IMR-90 (cell line): ENCODE data around the gene GPR171. TPM values are rescaled to one million over a fixed set of nuclear protein-coding genes. Genes with fewer than 3 reads are reported as not detected.

Experiments
- ATAC-seq: fragments of 200-7000 bp; cut with Tn5 transposase; 2 replicates; pipeline ENCODE4 v1.9.1; 2020; ENCODE audit warnings: low read depth, mild to moderate bottlenecking, moderate library complexity
- BruUV-seq: library from RNA; stranded (reverse); fragments of 400-500 nt; replicated peaks from 2 replicates; lab custom pipeline; 2021; lab: Mats Ljungman, UMichigan
- CTCF ChIA-PET: fragments of 300-600 bp; formaldehyde crosslinking; extraction: SDS; loops from one replicate; lab custom pipeline; 2021; ENCODE audit warnings: antibody characterized with exemption; lab: Yijun Ruan, JAX
- POLR2A ChIA-PET: fragments of 300-600 bp; sonication (Branson Sonifier 250); formaldehyde crosslinking; loops from one replicate; lab custom pipeline; 2022; ENCODE audit warnings: antibody characterized with exemption; ENCODE audit not compliant: unreplicated experiment; lab: Charles Lee
- DNase-seq: peaks from one replicate; pipeline ENCODE4 v3.0.0; 2013
- H2AFZ ChIP-seq: replicated peaks from 2 replicates; pipeline ENCODE3; 2013; ENCODE audit warnings: low read length, mild to moderate bottlenecking; ENCODE audit not compliant: poor library complexity
- H2AK5ac ChIP-seq: 2 replicates; pipeline ENCODE4 v1.6.1; 2013; ENCODE audit warnings: low read depth, low read length, inconsistent platforms
- H2AK9ac ChIP-seq: replicated peaks from 2 replicates; pipeline ENCODE3; 2013; ENCODE audit warnings: mild to moderate bottlenecking, low read depth, low read length, moderate library complexity; ENCODE audit not compliant: poor library complexity
- H2BK120ac ChIP-seq: 2 replicates; pipeline ENCODE4 v1.6.1; 2013; ENCODE audit warnings: low read depth, low read length, inconsistent platforms
- H2BK15ac ChIP-seq: 3 replicates; pipeline ENCODE4 v1.6.1; 2013; ENCODE audit warnings: low read depth, low read length, inconsistent platforms
- H2BK20ac ChIP-seq: 2 replicates; pipeline ENCODE4 v1.6.1; 2013; ENCODE audit warnings: low read depth, mild to moderate bottlenecking, inconsistent platforms, low read length, moderate library complexity
- H2BK5ac ChIP-seq: 2 replicates; pipeline ENCODE4 v1.6.1; 2013; ENCODE audit warnings: mild to moderate bottlenecking, low read depth, low read length, inconsistent platforms; ENCODE audit not compliant: poor library complexity, severe bottlenecking
- H3K14ac ChIP-seq: replicated peaks from 2 replicates; pipeline ENCODE4 v1.6.1; 2013; ENCODE audit warnings: low read depth, low read length, inconsistent platforms
- H3K18ac ChIP-seq: 2 replicates; pipeline ENCODE4 v1.6.1; 2013; ENCODE audit warnings: low read depth, low read length, control low read depth
- H3K23ac ChIP-seq: 2 replicates; pipeline ENCODE4 v1.6.1; 2013; ENCODE audit warnings: low read depth, low read length, inconsistent platforms
- H3K27ac ChIP-seq: 2 replicates; pipeline ENCODE4 v1.5.1; 2013; ENCODE audit warnings: mild to moderate bottlenecking, control low read depth, low read length; ENCODE audit not compliant: insufficient read depth
- H3K27me3 ChIP-seq: 2 replicates; pipeline ENCODE4 v1.6.1; 2013; ENCODE audit warnings: low read length; ENCODE audit not compliant: control insufficient read depth, insufficient read depth
- H3K36me3 ChIP-seq: 2 replicates; pipeline ENCODE4 v1.6.1; 2013; ENCODE audit warnings: low read length, mixed read lengths; ENCODE audit not compliant: control insufficient read depth, insufficient read depth
- H3K4ac ChIP-seq: 2 replicates; pipeline ENCODE4 v1.6.1; 2013; ENCODE audit warnings: low read depth, low read length, inconsistent platforms
- H3K4me1 ChIP-seq: 2 replicates; pipeline ENCODE4 v1.6.1; 2013; ENCODE audit warnings: low read length, mixed read lengths; ENCODE audit not compliant: control insufficient read depth, insufficient read depth
- H3K4me2 ChIP-seq: 2 replicates; pipeline ENCODE4 v1.6.1; 2013; ENCODE audit warnings: low read depth, mild to moderate bottlenecking, control low read depth, low read length, moderate library complexity
- H3K4me3 ChIP-seq: 2 replicates; pipeline ENCODE4 v1.5.1; 2013; ENCODE audit warnings: low read depth, mild to moderate bottlenecking, control low read depth, low read length, moderate library complexity; ENCODE audit not compliant: insufficient read depth
- H3K56ac ChIP-seq: 2 replicates; pipeline ENCODE4 v1.6.1; 2013; ENCODE audit warnings: low read length, inconsistent platforms; ENCODE audit not compliant: insufficient read depth; ENCODE audit errors: extremely low read depth
- H3K79me1 ChIP-seq, 2 experiments: 2 replicates each; pipeline ENCODE4 v1.6.1; 2013; ENCODE audit warnings: low read length in 2 of 2, inconsistent platforms in 1 of 2, low read depth in 1 of 2
- H3K9ac ChIP-seq: 2 replicates; pipeline ENCODE4 v1.6.1; 2013; ENCODE audit warnings: low read depth, low read length, control low read depth
- H3K9me1 ChIP-seq: 2 replicates; pipeline ENCODE4 v1.6.1; 2013; ENCODE audit warnings: low read length, inconsistent platforms; ENCODE audit not compliant: insufficient read depth
- H3K9me3 ChIP-seq: 2 replicates; pipeline ENCODE4 v1.6.1; 2013; ENCODE audit warnings: low read length; ENCODE audit not compliant: control insufficient read depth, insufficient read depth
- H4K20me1 ChIP-seq: 2 replicates; pipeline ENCODE4 v1.6.1; 2013; ENCODE audit warnings: low read length, inconsistent platforms; ENCODE audit not compliant: insufficient read depth
- H4K5ac ChIP-seq: 2 replicates; pipeline ENCODE4 v1.6.1; 2013; ENCODE audit warnings: mild to moderate bottlenecking, low read depth, low read length, control low read depth
- H4K8ac ChIP-seq, 2 experiments: 2 replicates each; pipeline ENCODE4 v1.6.1; 2013; ENCODE audit warnings: low read depth in 2 of 2, low read length in 2 of 2, control low read depth in 1 of 2, inconsistent platforms in 1 of 2
- H4K91ac ChIP-seq: 2 replicates; pipeline ENCODE4 v1.6.1; 2013; ENCODE audit warnings: low read depth, low read length, inconsistent platforms; ENCODE audit not compliant: insufficient read depth
- BHLHE40 ChIP-seq: fragments of 150-350 bp; IDR thresholded peaks from 2 replicates; pipeline ENCODE4 v1.6.1; 2016; ENCODE audit warnings: mild to moderate bottlenecking, low read depth, low read length
- CEBPB ChIP-seq: IDR thresholded peaks from 2 replicates; pipeline ENCODE4 v1.6.1; 2012; ENCODE audit warnings: low read depth, low read length, improper control_type of control experiment
- CHD1 ChIP-seq: IDR thresholded peaks from 2 replicates; pipeline ENCODE4 v1.6.1; 2012; ENCODE audit warnings: low read depth, low read length, improper control_type of control experiment
- RAD21 ChIP-seq: IDR thresholded peaks from 2 replicates; pipeline ENCODE4 v1.6.1; 2012; ENCODE audit warnings: low read length, improper control_type of control experiment
- RFX5 ChIP-seq: IDR thresholded peaks from 2 replicates; pipeline ENCODE4 v1.8.0; 2012; ENCODE audit warnings: low read depth, mild to moderate bottlenecking, low read length, moderate library complexity
- WGBS, 2 experiments: methylation state at CpG; one replicate each; pipeline versions ENCODE4 v1.1.5 to v1.1.7; 2013; ENCODE audit warnings: missing lambda C conversion rate in 2 of 2; ENCODE audit not compliant: insufficient read length in 1 of 2; ENCODE audit errors: extremely low coverage in 2 of 2; 5-methylcytosine and 5-hydroxymethylcytosine counted together
- dilution Hi-C: fragments of 300-500 bp; cut with HindIII; formaldehyde crosslinking; loops from one replicate; pipeline ENCODE4 v1.14.3; 2018; ENCODE audit warnings: low sequenced_read_pairs; ENCODE audit not compliant: unreplicated experiment
- in situ Hi-C: fragments of 300-500 bp; cut with MboI; formaldehyde crosslinking; loops from 3 replicates; pipeline ENCODE4 v1.14.3; 2019; ENCODE audit warnings: low sequenced_read_pairs, inconsistent platforms, mixed read lengths
- intact Hi-C: fragments of 100-400 bp; cut with micrococcal nuclease; formaldehyde crosslinking; loops from 2 replicates; pipeline ENCODE4 v1.10.0; 2022
- polyA plus RNA-seq, 3 experiments: library from polyadenylated mRNA; depleted of rRNA; stranded (reverse); fragments of >200 nt; gene quantifications; 2 replicates each; pipeline ENCODE4 v1.2.3, GENCODE V29; 2012; ENCODE audit warnings: low replicate concordance in 1 of 3
- total RNA-seq: library from RNA; depleted of rRNA; stranded (reverse); fragments of >200 nt; gene quantifications from 2 replicates; pipeline ENCODE4 v1.2.3, GENCODE V29; 2012
- TF ChIP-seq, protein P1 (sequence below): conservative IDR thresholded peaks from 2 replicates; pipeline ENCODE4 v1.5.1; 2012; ENCODE audit warnings: mild to moderate bottlenecking, low read depth, low read length, improper control_type of control experiment

GPR171 gene
- total and polyA plus RNA-seq, 2 of the 4 experiments (the other 2 are of a cell fraction), result not detected

GRCh38 chr3:151204530-151205402 is 1.8 kb upstream of the GPR171 start:
- no peak overlapping the region for H3K23ac ChIP-seq
- H3K4me1 ChIP-seq, result peaks cover 2% of the 10 kb centered on the region; the same call in 1 of the 2 replicates
- H2BK120ac ChIP-seq, result no peak overlapping the region
- no peak overlapping the region for H4K5ac ChIP-seq
- H3K56ac ChIP-seq, result no peak overlapping the region
- H3K4me3 ChIP-seq, result no peak overlapping the region
- no peak overlapping the region for H2AFZ ChIP-seq
- H3K27ac ChIP-seq, result no peak overlapping the region
- no peaks in the 10 kb centered on the region for H4K20me1 ChIP-seq
- H2BK15ac ChIP-seq, result no peak overlapping the region
- H3K9me3 ChIP-seq, result no peaks in the 10 kb centered on the region
- intact Hi-C loops, result no loop called here
- no peak overlapping the region for H2BK20ac ChIP-seq
- H3K9ac ChIP-seq, result no peak overlapping the region
- H3K18ac ChIP-seq, result no peak overlapping the region
- no peaks in the 10 kb centered on the region for H3K79me1 ChIP-seq
- no peak for DNase-seq
- no peak overlapping the region for H3K4me2 ChIP-seq
- H2AK5ac ChIP-seq, result no peak overlapping the region
- no peak overlapping the region for H2BK5ac ChIP-seq
- H3K9me1 ChIP-seq, result no peaks in the 10 kb centered on the region
- no peak overlapping the region for H4K8ac ChIP-seq
- H3K36me3 ChIP-seq, result no peaks in the 10 kb centered on the region
- no TSS peak for BruUV-seq
- POLR2A ChIA-PET, result no interaction called here
- no peak overlapping the region for H2AK9ac ChIP-seq
- no peak overlapping the region for H3K4ac ChIP-seq
- CTCF ChIA-PET, result no interaction called here
- WGBS, 2 experiments, result no CpG with 5 or more reads among the region's 3 CpGs
- H3K14ac ChIP-seq, result no peak overlapping the region
- no peak for ATAC-seq
- in situ Hi-C loops, result no loop called here
- no peak overlapping the region for H4K91ac ChIP-seq
- H3K27me3 ChIP-seq, result no peaks in the 10 kb centered on the region
- dilution Hi-C loops, result no loop called here
- TF ChIP-seq BHLHE40 (no peak), RAD21 (no peak), RFX5 (no peak), CEBPB (no peak), CHD1 (no peak)
- TF ChIP-seq, protein P1, sequence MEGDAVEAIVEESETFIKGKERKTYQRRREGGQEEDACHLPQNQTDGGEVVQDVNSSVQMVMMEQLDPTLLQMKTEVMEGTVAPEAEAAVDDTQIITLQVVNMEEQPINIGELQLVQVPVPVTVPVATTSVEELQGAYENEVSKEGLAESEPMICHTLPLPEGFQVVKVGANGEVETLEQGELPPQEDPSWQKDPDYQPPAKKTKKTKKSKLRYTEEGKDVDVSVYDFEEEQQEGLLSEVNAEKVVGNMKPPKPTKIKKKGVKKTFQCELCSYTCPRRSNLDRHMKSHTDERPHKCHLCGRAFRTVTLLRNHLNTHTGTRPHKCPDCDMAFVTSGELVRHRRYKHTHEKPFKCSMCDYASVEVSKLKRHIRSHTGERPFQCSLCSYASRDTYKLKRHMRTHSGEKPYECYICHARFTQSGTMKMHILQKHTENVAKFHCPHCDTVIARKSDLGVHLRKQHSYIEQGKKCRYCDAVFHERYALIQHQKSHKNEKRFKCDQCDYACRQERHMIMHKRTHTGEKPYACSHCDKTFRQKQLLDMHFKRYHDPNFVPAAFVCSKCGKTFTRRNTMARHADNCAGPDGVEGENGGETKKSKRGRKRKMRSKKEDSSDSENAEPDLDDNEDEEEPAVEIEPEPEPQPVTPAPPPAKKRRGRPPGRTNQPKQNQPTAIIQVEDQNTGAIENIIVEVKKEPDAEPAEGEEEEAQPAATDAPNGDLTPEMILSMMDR, result no peak
